Effector memory CD8-positive, alpha-beta T cell (primary cell): ENCODE data around the gene SPATA13.
"Not testable (repeated sequence)": the region's sequence is repeated elsewhere in the genome, so short reads cannot be mapped to it uniquely, and the experiment has no call there.

ENCODE experiments used
- ATAC-seq: fragments of 150-1000 bp; cut with Tn5 transposase; replicated peaks from 2 replicates; pipeline ENCODE4 v1.10.0; 2021; ENCODE audit warnings: mild to moderate bottlenecking, moderate library complexity
- DNase-seq, 3 experiments: peaks; one replicate each; pipeline ENCODE4 v3.0.0; 2021
- H3K27ac Mint-ChIP-seq, 2 donors: one replicate each; pipeline ENCODE4 v1.8.0; 2022; ENCODE audit warnings: mild to moderate bottlenecking in 2 of 2, mixed read lengths in 2 of 2, moderate library complexity in 2 of 2
- H3K27me3 Mint-ChIP-seq, 2 donors: one replicate each; pipeline ENCODE4 v1.8.0; 2022; ENCODE audit warnings: mixed read lengths in 2 of 2
- H3K36me3 Mint-ChIP-seq: one replicate; pipeline ENCODE4 v1.8.0; 2022; ENCODE audit warnings: mild to moderate bottlenecking, moderate library complexity, mixed read lengths; ENCODE audit not compliant: insufficient read depth
- H3K4me1 Mint-ChIP-seq, 2 donors: one replicate each; pipeline ENCODE4 v1.8.0; 2022; ENCODE audit warnings: low read depth in 2 of 2, mixed read lengths in 2 of 2
- H3K4me3 Mint-ChIP-seq, 2 donors: one replicate each; pipeline ENCODE4 v1.8.0; 2022; ENCODE audit warnings: mild to moderate bottlenecking in 2 of 2, mixed read lengths in 2 of 2, moderate library complexity in 2 of 2
- H3K9me3 Mint-ChIP-seq, 2 donors: one replicate each; pipeline ENCODE4 v1.8.0; 2022; ENCODE audit warnings: mixed read lengths in 2 of 2

Gene SPATA13

GRCh38 chr13:24306632-24307031, 146.1 kb downstream of the SPATA13 start:
- Mint-ChIP-seq H3K36me3 (peaks cover 61% of the 10 kb centered on the region), H3K27ac (peak overlapping the region in 1 of 2 donors; percentile 66), H3K9me3 (no peaks in the 10 kb centered on the region), H3K4me1 (peaks cover 3 to 9% of the 10 kb centered on the region in 2 donors), H3K27me3 (no peaks in the 10 kb centered on the region), H3K4me3 (no peak overlapping the region)
- DNase-seq (no peak), ATAC-seq (no peak)

GRCh38 chr13:24307211-24308067, 146.9 kb downstream of the SPATA13 start:
- DNase-seq (no peak), ATAC-seq (no peak)
- no peaks in the 10 kb centered on the region for H3K9me3 Mint-ChIP-seq
- H3K27ac Mint-ChIP-seq = peak overlapping the region in 1 of 2 donors; percentile 26
- H3K36me3 Mint-ChIP-seq = peaks cover 53% of the 10 kb centered on the region
- no peaks in the 10 kb centered on the region for H3K27me3 Mint-ChIP-seq
- no peak overlapping the region for H3K4me3 Mint-ChIP-seq
- H3K4me1 Mint-ChIP-seq = peaks cover 3 to 9% of the 10 kb centered on the region in 2 donors

DNA sequence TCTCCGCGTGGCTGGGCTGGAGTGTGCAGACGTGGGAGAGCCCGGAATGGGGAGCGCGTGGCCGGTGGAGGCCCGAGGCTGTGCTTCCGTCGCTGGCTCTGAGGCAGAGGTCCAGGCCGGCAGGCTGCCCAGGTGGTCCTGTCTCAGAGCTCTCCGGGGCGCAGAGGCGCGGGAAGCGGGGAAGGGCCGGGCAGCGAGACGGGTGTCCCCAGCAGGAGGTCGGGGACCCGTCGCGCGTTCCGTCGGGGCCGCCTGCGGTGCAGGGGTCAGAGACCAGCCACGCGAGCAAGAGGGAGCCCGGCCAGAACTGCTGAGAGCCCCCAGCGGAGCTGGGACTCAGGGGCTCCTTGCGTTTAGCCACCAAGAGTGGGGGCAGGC, 147.5 kb downstream of the SPATA13 start:
- no peak overlapping the region for H3K4me3 Mint-ChIP-seq
- H3K36me3 Mint-ChIP-seq = peaks cover 47% of the 10 kb centered on the region
- no peaks in the 10 kb centered on the region for H3K27me3 Mint-ChIP-seq
- H3K9me3 Mint-ChIP-seq = no peaks in the 10 kb centered on the region
- peak overlapping the region in 1 of 2 donors; percentile 26 for H3K27ac Mint-ChIP-seq
- peaks cover 3 to 5% of the 10 kb centered on the region in 2 donors for H3K4me1 Mint-ChIP-seq
- DNase-seq (no peak), ATAC-seq (no peak)

- peaks cover under 1 to 3% of the 10 kb centered on the region in 2 donors for H3K4me1 Mint-ChIP-seq
- no peak overlapping the region for H3K4me3 Mint-ChIP-seq
- no peak overlapping the region for H3K27ac Mint-ChIP-seq
- no peaks in the 10 kb centered on the region for H3K27me3 Mint-ChIP-seq
- no peak for ATAC-seq
- no peaks in the 10 kb centered on the region for H3K9me3 Mint-ChIP-seq
- peaks cover 42% of the 10 kb centered on the region for H3K36me3 Mint-ChIP-seq
- no peak for DNase-seq
These were observed 148.0 kb downstream of the SPATA13 start for GRCh38 chr13:24308488-24309020.

DNA sequence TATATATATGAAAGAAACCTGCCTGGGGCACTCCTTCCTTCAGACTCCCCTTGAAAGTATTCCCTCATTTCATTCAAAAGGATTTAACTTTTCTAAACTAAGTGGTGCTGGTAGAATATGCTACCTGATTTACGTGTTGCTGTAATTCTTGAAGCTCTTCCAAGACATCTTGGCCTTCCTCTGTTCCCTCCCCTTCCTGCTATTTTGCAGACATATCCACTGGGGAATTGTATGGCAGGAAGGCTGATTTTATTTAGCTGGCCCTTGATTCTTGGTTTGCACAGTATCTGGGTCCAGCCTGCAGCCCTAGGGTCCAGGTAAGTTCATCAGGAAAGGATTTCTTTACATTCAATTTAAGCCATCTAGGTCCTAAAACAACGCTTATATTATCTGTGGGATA, 148.8 kb downstream of the SPATA13 start, which contains the start of gene C1QTNF9:
TSS of gene C1QTNF9 (plus strand) at position 281 of the 400 bp plus-strand sequence. CDS start 6,424 bp downstream, outside the sequence.
- H3K4me3 Mint-ChIP-seq, H3K9me3 Mint-ChIP-seq, H3K27me3 Mint-ChIP-seq, H3K4me1 Mint-ChIP-seq, DNase-seq, ATAC-seq: not testable (repeated sequence)
- peak within 1 kb of the TSS in 1 of 2 donors; percentile 10 for H3K27ac Mint-ChIP-seq
- H3K36me3 Mint-ChIP-seq = peaks cover 34% of the 10 kb centered on the region

DNA sequence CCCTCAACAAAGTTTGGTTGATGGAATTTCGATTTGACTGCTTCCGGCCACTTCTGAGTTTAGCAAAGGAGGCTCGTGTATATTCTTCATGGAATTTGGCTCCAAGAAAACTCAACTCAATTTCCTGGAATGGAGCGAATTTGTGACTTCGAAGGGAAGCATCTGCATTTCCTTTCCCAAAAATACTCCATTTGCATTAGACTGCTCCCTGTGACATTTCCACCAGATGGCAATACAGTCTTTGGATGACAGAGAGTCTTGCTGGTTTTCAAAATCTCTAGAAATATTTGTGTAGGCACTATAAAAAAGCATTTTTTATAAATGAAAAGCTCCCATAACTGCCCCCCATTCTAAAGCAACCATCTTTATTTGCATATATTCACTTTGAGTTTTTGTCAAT, 152.9 kb downstream of the SPATA13 start:
- Mint-ChIP-seq H3K36me3 (peaks cover 4% of the 10 kb centered on the region), H3K4me1 (no peaks in the 10 kb centered on the region), H3K27me3 (no peaks in the 10 kb centered on the region), H3K9me3 (no peaks in the 10 kb centered on the region), H3K27ac (no peak overlapping the region), H3K4me3 (no peak overlapping the region)
- DNase-seq (no peak), ATAC-seq (no peak)

DNA sequence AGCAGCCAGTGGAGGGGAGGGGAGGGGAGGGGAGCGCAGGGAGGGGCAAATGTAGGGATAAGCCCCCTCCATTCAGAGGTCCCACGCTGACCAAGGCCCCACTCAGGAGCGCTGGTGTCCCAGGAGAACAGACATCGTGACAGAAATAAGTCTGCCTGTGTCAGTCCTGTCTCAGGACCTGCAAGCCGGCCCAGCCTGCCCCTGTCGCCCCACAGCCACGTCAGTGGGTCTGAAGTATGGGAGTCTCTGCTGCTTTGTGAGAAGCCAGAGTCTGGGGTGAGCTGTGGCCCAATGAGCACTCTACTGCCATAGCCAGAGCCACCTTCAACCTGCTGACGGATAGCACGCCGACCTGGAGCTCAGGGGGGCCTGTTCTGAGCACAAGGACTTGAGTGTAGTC, 157.3 kb downstream of the SPATA13 start:
- H3K27me3 Mint-ChIP-seq = peaks cover 6 to 11% of the 10 kb centered on the region in 2 donors
- ATAC-seq, DNase-seq, H3K4me1 Mint-ChIP-seq, H3K4me3 Mint-ChIP-seq, H3K36me3 Mint-ChIP-seq, H3K9me3 Mint-ChIP-seq, H3K27ac Mint-ChIP-seq: not testable (repeated sequence)

DNA sequence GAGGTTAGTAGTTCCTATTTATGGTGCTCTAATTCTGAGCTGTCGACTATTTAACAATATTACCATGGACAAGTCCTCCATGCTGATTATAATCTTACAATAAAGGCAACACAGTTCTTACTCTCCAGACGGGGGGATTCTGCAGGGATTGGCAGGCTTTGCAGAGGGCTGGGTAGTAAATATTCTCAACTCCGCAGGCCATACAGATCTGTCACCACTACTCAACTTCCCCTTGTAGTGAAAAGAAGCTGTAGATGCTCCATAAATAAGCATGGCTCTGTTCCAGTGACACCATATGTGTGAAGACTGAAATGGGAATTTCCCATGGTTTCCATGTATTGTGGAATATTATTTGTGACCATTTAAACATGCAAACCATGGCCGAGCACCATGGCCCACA, 158.4 kb downstream of the SPATA13 start:
- H3K27me3 Mint-ChIP-seq = peaks cover 15 to 21% of the 10 kb centered on the region in 2 donors
- ATAC-seq, H3K9me3 Mint-ChIP-seq, H3K4me3 Mint-ChIP-seq, H3K36me3 Mint-ChIP-seq, H3K27ac Mint-ChIP-seq, DNase-seq, H3K4me1 Mint-ChIP-seq: not testable (repeated sequence)

GRCh38 chr13:24319641-24320040, 159.1 kb downstream of the SPATA13 start:
- H3K9me3 Mint-ChIP-seq, ATAC-seq, H3K4me3 Mint-ChIP-seq, DNase-seq, H3K36me3 Mint-ChIP-seq, H3K4me1 Mint-ChIP-seq, H3K27ac Mint-ChIP-seq: not testable (repeated sequence)
- H3K27me3 Mint-ChIP-seq = peaks cover 18 to 26% of the 10 kb centered on the region in 2 donors

DNA sequence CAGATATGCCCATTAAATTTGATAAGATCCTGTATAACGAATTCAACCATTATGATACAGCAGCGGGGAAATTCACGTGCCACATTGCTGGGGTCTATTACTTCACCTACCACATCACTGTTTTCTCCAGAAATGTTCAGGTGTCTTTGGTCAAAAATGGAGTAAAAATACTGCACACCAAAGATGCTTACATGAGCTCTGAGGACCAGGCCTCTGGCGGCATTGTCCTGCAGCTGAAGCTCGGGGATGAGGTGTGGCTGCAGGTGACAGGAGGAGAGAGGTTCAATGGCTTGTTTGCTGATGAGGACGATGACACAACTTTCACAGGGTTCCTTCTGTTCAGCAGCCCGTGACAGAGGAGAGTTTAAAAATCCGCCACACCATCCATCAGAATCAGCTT, 160.9 kb downstream of the SPATA13 start:
- peaks cover 22 to 34% of the 10 kb centered on the region in 2 donors for H3K27me3 Mint-ChIP-seq
- H3K9me3 Mint-ChIP-seq, H3K36me3 Mint-ChIP-seq, H3K4me3 Mint-ChIP-seq, DNase-seq, H3K4me1 Mint-ChIP-seq, H3K27ac Mint-ChIP-seq, ATAC-seq: not testable (repeated sequence)

DNA sequence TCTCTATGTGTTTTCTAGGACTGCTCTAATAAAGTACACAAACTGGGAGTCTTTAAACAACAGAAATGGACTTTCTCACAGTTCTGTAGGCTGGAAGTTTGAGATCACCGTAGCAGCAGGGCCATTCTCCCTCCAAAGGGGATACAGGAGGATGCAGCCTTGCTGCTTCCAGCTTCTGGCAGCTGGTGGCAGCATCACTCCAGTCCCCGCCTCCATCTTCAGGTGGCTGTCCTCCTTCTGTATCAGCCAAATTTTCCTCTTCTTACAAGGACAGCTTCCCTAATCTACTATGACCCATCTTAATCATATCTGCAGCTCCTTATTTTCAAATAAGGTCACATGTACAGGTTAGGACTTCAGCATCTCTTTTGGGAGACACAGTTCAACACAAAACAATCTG, 161.9 kb downstream of the SPATA13 start:
- H3K27me3 Mint-ChIP-seq = peaks cover 28 to 43% of the 10 kb centered on the region in 2 donors
- H3K4me1 Mint-ChIP-seq, H3K4me3 Mint-ChIP-seq, DNase-seq, H3K36me3 Mint-ChIP-seq, H3K27ac Mint-ChIP-seq, ATAC-seq, H3K9me3 Mint-ChIP-seq: not testable (repeated sequence)

DNA sequence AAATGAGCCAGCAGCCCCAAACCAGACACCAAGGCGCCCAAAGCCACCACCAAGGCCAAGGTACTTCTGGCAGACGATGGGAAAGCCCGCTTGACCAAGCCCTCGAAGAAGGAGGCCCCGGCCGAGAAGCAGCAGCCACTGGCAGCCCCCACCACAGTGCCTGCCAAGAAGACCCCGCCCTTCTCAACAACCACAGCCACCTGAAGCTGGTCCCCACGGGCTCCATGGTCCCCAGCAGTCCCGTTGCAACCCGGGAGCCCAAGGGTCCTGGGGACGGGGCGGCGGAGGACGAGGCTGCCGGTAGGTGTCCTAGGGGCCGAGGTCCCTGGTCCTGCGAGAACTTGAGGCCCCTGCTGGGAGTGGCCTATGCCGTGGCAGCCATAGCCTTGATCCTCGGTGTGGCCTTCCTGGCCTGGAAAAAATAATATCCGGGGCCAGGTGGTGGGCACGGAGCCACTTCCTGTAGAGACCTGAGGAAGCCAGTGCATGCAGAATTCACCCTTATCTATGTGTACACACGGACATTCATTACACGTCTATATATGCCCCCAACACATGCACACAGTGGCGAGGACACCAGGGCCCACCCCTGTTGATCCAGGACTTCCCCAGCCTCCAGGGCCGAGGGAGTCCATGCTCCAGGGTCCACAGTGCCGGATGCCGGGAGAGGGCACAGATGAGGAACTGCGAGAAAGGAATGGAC, 162.7 kb downstream of the SPATA13 start:
- Mint-ChIP-seq H3K4me1 (no peaks in the 10 kb centered on the region), H3K27ac (no peak overlapping the region)

DNA sequence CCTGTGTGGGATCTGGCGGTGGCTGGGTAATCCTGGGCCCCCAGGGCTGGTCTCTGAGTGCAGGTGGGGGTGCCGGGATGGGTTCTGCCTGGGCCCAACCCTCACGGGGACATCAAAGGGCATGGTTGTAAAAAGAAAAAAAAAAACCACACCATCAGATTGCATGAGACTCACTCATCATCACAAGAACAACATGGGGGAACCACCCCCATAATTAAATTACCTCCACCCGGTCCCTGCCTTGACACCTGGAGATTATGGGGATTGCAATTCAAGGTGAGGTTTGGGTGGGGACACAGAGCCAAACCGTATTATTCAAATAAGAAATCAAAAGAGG, 163.2 kb downstream of the SPATA13 start:
- Mint-ChIP-seq H3K27ac (no peak overlapping the region), H3K4me1 (no peaks in the 10 kb centered on the region), H3K27me3 (peaks cover 33 to 55% of the 10 kb centered on the region in 2 donors), H3K9me3 (no peaks in the 10 kb centered on the region), H3K4me3 (no peak overlapping the region), H3K36me3 (no peaks in the 10 kb centered on the region)
- no peak for DNase-seq
- no peak for ATAC-seq

More for the DNA sequence above, 162.7 kb downstream of the SPATA13 start:
- H3K9me3 Mint-ChIP-seq = no peaks in the 10 kb centered on the region
- H3K4me3 Mint-ChIP-seq = no peak overlapping the region
- H3K27me3 Mint-ChIP-seq = peaks cover 28 to 50% of the 10 kb centered on the region in 2 donors
- H3K36me3 Mint-ChIP-seq = no peaks in the 10 kb centered on the region
- DNase-seq (no peak), ATAC-seq (no peak)
